Measurements from ENCODE around the gene DPYSL5.

DNA sequence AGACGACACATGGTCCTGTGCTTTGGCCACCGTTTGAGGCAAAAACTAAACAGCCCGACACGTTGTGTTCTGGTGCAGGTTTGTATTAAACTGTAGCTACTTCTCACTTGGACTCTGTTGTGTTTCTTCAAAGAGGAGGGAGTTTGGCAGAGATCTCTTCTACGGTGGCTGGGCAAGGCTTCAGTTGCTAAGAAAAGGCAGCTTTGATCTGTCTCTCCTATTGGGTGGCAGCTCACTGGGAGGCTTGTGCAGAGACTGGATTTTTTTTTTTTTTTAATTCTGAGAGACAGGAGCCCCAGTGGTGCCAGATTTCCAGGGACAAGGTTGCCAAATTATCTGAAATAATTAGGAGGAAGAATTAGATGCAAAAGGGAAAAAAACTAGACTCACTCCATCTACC is 102.3 kb downstream of the DPYSL5 start:
- TF ChIP-seq ZNF445 (CRISPR knock-in tag; IDR thresholded peaks at IDR 0.05; ENCODE audit: low read depth) = no peak
- TF ChIP-seq ATF6 (CRISPR knock-in tag; IDR thresholded peaks at IDR 0.05) = no peak
- no peak for TF ChIP-seq GATA2 (CRISPR knock-in tag; IDR thresholded peaks at IDR 0.05)
- TF ChIP-seq, protein P1, sequence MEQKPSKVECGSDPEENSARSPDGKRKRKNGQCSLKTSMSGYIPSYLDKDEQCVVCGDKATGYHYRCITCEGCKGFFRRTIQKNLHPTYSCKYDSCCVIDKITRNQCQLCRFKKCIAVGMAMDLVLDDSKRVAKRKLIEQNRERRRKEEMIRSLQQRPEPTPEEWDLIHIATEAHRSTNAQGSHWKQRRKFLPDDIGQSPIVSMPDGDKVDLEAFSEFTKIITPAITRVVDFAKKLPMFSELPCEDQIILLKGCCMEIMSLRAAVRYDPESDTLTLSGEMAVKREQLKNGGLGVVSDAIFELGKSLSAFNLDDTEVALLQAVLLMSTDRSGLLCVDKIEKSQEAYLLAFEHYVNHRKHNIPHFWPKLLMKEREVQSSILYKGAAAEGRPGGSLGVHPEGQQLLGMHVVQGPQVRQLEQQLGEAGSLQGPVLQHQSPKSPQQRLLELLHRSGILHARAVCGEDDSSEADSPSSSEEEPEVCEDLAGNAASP (IDR thresholded peaks at IDR 0.05) = no peak
- no peak for TF ChIP-seq CBX5 (IDR thresholded peaks at IDR 0.05; ENCODE audit: borderline replicate concordance, low read depth)
- TF ChIP-seq ZNF24 (IDR thresholded peaks at IDR 0.05) = no peak
- TF ChIP-seq ZFP91 (CRISPR knock-in tag; IDR thresholded peaks at IDR 0.05) = no peak
- no peak for TF ChIP-seq KAT7 (CRISPR knock-in tag; IDR thresholded peaks at IDR 0.05; ENCODE audit: borderline replicate concordance)
- TF ChIP-seq, protein P2, sequence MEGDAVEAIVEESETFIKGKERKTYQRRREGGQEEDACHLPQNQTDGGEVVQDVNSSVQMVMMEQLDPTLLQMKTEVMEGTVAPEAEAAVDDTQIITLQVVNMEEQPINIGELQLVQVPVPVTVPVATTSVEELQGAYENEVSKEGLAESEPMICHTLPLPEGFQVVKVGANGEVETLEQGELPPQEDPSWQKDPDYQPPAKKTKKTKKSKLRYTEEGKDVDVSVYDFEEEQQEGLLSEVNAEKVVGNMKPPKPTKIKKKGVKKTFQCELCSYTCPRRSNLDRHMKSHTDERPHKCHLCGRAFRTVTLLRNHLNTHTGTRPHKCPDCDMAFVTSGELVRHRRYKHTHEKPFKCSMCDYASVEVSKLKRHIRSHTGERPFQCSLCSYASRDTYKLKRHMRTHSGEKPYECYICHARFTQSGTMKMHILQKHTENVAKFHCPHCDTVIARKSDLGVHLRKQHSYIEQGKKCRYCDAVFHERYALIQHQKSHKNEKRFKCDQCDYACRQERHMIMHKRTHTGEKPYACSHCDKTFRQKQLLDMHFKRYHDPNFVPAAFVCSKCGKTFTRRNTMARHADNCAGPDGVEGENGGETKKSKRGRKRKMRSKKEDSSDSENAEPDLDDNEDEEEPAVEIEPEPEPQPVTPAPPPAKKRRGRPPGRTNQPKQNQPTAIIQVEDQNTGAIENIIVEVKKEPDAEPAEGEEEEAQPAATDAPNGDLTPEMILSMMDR (IDR thresholded peaks at IDR 0.05 in 2 of 3, conservative IDR thresholded peaks at IDR 0.05 in 1 of 3; ENCODE audit: insufficient read depth in 2 of 3, low read depth in 1 of 3, low read length in 3 of 3) = no peak
- TF ChIP-seq RERE (CRISPR knock-in tag; IDR thresholded peaks at IDR 0.05; ENCODE audit: borderline replicate concordance) = no peak

Measured in K562 (cell line).